HG02884 (cell line): ENCODE data around the gene ID2.

ENCODE experiments used
- ATAC-seq: cut with Tn5 transposase; IDR thresholded peaks from one replicate; pipeline ENCODE4 v1.9.1; 2021; ENCODE audit warnings: mild to moderate bottlenecking, moderate library complexity; ENCODE audit not compliant: unreplicated experiment

The ID2 gene

DNA sequence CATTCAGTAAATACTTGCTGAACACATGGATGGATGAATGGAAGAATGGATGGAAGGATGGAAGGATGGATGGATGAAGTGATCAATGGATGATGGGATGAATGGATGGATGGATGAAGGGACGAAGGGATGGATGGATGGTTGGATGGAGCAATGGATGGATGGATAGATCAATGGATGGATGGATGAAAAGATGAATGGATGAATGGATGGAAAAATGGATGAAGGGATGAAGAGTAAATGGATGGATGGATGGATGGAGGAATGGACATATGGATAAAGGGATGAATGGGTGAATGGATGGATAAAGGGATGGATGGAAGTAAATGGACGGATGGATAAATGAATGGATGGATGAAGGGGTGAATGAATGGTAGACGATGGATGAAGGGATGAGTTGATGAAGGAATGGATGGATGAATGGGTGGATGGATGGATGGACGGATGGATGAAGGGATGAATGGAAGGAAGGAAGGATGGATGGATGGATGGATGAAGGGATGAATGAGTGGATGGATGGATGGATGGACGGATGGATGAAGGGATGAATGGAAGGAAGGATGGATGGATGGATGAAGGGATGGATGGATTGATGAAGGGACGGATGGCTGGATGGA lies 13.9 kb upstream of the ID2 start:
- no peak for ATAC-seq

GRCh38 chr2:8669157-8669817 lies 12.6 kb upstream of the ID2 start:
- no peak for ATAC-seq

GRCh38 chr2:8670580-8670979 lies 11.3 kb upstream of the ID2 start:
- ATAC-seq = no peak

DNA sequence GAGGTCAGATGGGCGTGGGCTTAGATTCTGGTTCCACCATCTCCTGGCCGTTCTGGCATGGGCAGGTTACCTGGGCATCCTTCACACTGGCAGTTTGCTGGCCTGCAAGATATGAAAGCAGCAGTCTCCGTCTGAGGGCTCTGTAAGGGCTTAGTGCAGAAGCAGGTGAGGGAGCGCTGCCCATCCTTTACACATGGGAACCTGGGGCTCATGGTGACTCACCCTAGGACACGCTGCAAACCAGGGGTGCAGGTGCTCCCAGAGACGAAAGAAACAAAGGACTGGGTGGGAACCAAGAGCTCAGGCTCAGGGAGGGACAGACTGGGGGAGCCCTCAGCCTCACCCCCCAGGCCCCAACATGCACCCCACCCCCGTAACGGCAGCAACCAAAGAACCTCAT lies 10.7 kb upstream of the ID2 start:
- ATAC-seq = no peak

GRCh38 chr2:8671802-8672201 lies 10.1 kb upstream of the ID2 start:
- ATAC-seq = no peak

DNA sequence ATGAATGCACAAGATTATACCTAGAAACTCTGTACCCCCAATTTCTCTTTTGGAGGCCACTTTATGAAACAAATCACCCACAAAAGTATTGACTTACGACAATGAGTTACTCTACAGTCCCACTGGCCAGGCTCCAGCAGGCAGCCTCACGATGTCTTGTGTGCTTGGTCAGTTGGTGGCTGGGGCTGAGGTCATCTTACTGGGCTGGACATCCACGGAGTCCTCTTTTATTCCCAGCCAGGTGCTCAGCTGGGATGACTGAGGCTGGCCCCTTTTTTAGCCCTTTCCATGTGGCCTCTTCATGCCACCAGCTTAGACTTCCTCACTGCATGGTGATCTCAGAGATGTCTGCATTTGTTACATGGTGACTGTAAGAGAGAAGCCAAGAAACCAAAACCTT lies 8.9 kb upstream of the ID2 start:
- no peak for ATAC-seq

GRCh38 chr2:8673381-8673780 lies 8.5 kb upstream of the ID2 start:
- no peak for ATAC-seq

DNA sequence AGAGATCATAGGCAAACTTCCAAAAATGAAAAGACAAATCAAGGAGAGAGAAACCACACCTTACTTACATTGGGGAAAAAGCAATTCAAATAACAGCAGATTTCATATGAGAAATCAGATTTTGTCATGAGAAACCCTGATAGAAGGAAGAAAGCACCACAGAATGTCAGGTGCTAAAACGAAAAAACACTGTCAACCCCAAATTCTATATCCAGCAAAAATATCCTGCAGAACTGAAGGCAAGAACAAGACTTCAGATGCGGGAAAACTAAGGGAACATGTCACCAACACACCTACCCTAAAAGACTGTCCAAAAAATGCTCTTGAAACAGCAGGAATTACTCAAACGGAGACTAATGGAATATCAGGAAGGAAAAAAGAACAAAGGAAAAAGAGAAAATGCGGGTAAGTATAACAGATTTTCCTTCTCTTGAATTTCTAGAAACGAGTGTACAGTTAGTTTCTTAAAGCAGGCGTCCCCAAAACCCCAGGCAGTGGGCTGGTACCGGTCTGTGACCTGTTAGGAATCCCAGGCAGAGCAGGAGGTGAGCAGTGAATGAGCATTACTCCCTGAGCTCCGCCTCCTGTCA lies 7.3 kb upstream of the ID2 start:
- ATAC-seq = no peak

- no peak for ATAC-seq
Measured at GRCh38 chr2:8675543-8675942, 6.3 kb upstream of the ID2 start.

GRCh38 chr2:8676191-8676920 lies 5.5 kb upstream of the ID2 start:
- no peak for ATAC-seq

- ATAC-seq = no peak
Measured at GRCh38 chr2:8676921-8677645, 4.8 kb upstream of the ID2 start.

- ATAC-seq = no peak
Measured at GRCh38 chr2:8677646-8678592, 3.9 kb upstream of the ID2 start.

GRCh38 chr2:8678731-8679566 lies 2.9 kb upstream of the ID2 start:
- ATAC-seq = peak; percentile 60

DNA sequence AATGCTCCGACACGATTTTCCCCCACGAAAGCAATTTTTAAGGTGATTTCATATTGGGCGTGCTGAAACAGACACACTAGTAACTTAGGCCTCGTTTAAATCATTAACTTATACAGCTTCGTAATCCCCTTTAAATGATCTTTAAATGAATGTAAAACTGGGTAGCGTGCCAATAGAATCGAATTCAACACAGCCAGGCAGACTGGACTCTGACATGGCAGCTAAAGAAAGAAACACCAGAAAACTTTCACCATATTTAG lies 2.4 kb upstream of the ID2 start:
- no peak for ATAC-seq

- no peak for ATAC-seq
Measured at GRCh38 chr2:8679827-8680731, 1.8 kb upstream of the ID2 start.

- ATAC-seq = no peak
Measured at GRCh38 chr2:8680822-8681760, 765 bp upstream of the ID2 start.
